HG03139 (cell line): ENCODE results near the gene MFAP2.
"Not testable (repeated sequence)": the region's sequence is repeated elsewhere in the genome, so short reads cannot be mapped to it uniquely, and the experiment has no call there.

Source experiments
- ATAC-seq: cut with Tn5 transposase; IDR thresholded peaks from one replicate; pipeline ENCODE4 v1.9.1; 2021; ENCODE audit not compliant: unreplicated experiment

The MFAP2 gene

DNA sequence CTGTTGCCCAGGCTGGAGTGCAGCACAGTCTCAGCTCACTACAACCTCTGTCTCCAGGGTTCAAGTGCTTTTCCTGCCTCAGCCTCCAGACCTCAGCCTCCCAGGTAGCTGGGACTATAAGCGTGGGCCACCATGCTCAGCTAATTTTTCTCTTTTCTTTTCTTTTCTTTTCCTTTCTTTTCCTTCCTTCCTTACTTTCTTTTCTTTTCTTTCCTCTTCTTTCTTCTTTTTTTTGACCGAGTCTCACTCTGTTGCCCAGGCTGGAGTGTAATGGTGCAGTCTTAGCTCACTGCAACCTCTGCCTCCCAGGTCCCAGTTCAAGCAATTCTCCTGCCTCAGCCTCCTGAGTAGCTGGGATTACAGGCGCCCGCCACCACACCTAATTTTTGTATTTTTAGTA is 16.3 kb downstream of the MFAP2 start:
- ATAC-seq, result not testable (repeated sequence)

DNA sequence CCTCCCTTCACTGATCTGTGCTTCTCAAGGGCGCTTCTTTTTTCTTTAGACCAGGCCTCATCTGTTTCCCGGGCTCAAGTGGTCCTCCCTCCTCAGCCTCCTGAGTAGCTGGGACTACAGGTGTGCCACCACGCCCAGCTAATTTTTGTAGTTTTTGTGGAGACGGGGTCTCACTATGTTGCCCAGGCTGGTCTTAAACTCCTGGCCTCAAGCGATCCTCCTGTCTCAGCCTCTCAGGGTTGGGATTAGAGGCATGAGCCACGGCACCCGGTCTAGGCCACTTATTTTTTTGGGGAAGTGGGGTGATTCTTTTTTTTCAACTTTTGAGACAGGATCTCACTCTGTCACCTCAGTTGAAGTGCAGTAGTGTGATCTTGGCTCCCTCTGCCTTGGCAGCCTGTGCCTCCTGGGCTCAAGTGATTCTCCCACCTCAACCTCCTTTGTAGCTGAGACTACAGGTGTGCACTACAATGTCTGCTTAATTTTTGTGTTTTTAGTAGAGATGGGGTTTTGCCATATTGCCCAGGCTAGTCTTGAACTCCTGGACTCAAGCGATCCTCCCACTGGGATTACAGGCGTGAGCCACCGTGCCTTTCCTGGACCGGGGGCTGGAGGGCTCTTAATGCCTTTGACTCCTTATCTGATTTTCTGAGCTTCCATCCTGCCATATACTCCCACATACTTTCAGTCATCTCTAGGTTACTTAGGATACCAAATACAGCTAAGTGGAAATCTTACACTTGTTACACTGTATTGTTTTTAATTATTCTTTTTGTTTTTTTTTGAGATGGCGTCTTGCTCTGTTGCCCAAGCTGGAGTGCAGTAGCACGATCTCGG is 18.9 kb downstream of the MFAP2 start:
- ATAC-seq, result no peak

DNA sequence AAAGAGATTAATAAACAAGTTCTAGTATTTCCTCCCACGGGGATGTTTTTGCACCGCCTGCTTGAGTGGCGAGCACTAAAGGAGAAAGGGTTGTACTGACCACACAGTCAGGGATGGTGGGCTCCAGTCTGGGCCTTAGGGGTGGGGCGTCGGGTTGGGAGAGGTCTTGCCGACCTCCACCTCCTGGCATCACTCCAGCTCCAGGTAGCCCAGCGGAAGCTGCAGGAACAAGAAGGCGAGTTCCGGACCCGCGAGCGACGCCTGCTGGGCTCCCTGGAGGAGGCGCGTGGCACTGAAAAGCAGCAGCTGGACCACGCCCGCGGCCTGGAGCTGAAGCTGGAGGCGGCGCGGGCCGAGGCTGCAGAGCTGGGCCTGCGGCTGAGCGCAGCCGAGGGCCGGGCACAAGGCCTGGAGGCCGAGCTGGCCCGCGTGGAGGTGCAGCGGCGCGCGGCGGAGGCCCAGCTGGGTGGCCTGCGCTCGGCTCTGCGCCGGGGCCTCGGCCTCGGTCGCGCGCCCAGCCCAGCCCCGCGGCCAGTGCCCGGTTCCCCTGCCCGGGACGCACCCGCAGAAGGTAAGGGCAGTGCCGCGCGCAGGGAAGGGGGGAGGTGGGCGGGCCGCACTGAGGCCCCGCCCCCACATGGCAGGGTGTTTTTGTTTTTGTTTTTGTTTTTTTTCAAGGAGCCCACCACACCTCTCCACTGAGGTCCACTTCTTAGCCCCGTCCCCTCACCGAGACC is 19.7 kb downstream of the MFAP2 start:
- ATAC-seq, result no peak

DNA sequence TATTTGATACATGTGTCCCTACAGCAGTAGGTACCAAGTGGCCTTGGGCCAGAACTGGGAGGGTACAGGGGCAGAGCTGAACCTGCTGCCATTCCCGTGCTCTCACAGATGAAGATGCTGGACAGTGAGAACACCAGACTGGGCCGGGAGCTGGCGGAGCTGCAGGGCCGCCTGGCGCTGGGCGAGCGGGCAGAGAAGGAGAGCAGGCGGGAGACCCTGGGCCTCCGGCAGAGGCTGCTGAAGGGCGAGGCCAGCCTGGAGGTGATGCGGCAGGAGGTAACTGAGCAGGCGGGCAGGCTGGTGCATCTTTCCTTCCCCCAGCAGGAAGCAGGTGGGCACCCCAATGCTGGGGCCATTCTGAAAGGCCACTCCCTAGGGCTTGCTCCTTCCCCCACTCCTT is 21.9 kb downstream of the MFAP2 start:
- no peak for ATAC-seq

DNA sequence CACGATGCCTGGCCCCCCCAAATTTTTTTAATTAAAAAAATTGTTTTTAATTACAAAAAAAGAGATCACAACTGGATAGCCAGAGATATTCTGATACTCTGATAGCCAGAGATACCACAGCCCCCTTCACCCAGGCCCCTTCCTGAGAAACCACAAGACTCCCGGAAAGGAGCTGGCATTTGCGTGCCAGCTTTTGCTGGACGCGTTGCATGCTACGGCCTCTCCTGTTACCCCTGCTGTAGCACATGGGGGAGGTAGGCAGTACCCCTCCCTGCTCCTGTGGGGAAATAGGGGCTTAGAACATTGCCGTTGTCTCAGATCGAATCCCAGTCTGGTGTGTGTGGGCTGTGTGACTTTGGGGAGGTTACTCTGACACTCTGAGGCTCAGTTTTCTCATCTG is 22.7 kb downstream of the MFAP2 start:
- no peak for ATAC-seq

DNA sequence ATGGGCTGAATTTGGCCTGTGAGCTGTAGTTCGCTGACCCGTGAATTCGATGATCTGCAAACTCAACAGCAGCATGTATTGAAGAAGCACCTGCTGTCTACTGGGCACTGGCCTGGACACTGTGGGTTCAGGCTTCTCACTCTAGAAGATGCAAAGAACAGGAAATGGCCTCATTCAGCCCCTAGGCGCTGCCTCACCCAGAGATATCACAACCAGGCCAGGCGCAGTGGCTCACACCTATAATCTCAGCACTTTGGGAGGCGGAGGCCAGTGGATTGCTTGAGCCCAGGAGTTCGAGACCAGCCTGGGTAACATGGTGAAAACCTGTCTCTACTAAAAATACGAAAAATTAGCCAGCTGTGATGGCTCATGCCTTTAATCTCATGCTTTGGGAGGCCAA is 23.6 kb downstream of the MFAP2 start:
- ATAC-seq, result no peak

DNA sequence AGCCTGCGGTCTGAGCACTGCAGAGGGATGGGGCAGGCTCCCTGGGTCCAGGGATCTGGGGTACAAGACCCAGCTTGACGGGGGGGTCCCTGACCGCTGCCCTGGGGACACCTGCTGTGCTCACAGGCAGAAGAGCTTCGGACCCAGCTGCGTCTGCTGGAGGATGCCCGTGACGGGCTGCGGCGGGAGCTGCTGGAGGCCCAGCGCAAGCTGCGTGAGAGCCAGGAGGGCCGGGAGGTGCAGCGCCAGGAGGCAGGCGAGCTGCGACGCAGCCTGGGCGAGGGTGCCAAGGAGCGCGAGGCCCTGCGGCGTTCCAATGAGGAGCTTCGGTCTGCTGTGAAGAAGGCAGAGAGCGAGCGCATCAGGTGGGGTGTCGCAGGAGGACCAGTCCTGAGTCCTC is 25.2 kb downstream of the MFAP2 start:
- ATAC-seq, result no peak

DNA sequence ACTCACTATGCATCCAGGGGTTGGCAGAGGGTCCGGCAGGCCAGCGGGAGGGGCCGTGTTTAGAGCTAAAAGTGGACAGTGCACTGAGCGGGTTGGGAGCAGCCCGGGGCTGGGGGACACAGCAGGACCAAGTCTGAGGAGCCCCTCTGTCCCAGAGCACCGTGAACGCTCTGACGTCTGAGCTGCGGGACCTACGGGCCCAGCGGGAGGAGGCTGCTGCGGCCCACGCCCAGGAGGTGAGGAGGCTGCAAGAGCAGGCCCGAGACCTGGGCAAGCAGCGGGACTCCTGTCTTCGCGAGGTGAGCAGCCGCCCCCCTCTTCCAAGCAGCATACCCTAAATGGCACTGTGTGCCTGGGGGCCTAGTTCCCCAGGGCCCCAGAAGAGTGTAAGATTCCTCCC is 25.8 kb downstream of the MFAP2 start:
- no peak for ATAC-seq

DNA sequence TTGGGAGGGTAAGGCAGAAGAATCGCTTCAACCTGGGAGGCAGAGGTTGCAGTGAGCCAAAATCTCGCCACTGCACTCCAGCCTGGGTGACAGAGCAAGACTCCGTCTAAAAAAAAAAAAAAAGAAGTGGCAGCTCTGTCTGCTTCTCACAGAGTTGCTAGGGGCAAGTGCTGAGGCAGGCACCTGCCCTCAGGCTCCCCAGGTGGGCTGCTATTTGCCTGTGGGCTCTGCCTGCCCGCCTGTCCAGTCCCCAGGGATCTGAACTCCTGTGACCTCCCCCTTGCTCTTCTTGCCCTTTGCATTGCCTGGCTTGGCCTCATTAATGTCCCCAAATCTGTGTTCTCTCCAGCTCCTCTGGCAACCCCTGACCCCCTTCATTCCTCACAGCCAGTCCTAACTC is 28.0 kb downstream of the MFAP2 start:
- not testable (repeated sequence) for ATAC-seq

DNA sequence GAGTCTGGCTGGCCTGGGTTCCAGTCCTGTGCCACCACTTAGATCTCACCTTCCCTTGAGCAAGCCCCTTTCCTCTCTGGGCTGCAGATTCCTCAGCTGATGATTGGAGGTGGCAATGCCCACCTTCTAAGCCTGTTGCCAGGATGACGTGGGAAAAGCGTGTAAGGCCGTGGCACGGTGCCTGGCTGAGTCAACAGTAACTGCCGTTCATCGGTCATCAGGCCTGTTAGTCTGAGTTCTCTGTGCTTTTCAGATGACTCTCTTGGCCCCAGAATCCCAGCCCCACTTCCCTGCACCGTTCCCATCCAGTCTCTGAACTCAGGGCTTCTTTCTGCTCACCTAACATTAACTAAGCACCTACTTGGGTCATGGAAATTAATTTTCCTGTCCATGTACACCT is 31.4 kb downstream of the MFAP2 start:
- not testable (repeated sequence) for ATAC-seq

DNA sequence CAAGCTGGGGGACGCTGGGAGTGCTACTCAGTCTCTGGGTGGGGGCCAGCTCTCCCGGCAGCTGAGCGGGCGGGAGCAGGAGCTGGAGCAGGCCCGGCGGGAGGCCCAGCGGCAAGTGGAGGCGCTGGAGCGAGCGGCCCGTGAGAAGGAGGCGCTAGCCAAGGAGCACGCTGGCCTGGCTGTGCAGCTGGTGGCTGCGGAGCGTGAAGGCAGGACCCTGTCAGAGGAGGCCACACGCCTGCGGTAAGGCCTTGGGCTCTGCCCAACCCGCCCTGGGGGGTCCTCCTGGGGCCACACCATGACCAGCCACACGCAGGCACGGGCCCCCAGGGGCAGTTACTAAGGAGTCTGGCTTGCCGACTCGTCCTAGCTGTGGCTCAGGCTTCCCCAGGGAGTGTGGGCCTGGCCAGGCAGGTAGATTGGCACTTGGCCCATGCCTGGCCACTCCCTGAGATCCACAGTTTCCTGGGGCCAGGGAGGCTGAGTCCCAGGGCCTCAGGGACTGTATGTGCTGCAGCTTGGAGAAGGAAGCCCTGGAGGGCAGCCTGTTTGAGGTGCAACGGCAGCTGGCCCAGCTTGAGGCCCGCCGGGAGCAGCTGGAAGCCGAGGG is 32.0 kb downstream of the MFAP2 start:
- ATAC-seq, result not testable (repeated sequence)

DNA sequence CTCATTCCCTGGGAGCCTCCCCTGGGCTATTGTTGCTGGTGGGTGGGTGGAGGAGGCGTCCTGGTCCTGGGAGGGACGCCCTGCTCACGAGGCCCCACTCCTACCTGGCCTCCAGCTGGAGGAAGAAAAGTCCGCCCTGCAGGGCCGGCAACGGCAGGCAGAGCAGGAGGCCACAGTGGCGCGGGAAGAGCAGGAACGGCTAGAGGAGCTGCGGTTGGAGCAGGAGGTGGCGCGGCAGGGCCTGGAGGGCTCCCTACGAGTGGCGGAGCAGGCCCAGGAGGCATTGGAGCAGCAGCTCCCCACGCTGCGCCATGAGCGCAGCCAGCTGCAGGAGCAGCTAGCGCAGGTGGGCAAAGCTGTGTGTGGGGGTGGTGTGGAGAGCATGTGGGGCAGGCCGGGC is 33.8 kb downstream of the MFAP2 start:
- ATAC-seq, result no peak

DNA sequence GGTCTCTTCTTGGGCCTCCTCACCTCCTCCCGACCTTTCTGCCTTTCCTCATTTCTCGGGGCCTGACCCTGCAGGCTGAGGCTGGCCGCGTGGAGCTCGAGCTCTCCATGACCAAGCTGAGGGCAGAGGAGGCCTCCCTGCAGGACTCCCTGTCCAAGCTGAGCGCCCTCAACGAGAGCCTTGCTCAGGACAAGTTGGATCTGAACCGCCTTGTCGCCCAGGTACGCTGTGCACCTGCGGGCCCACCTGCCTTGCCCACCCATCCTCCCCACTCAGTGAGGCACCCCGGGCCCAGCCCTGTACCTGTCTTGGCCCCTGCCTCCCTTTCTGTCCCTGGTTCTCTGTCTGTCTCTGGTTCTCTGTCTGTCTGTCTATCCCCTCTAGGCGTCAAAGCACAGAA is 34.2 kb downstream of the MFAP2 start:
- not testable (repeated sequence) for ATAC-seq

DNA sequence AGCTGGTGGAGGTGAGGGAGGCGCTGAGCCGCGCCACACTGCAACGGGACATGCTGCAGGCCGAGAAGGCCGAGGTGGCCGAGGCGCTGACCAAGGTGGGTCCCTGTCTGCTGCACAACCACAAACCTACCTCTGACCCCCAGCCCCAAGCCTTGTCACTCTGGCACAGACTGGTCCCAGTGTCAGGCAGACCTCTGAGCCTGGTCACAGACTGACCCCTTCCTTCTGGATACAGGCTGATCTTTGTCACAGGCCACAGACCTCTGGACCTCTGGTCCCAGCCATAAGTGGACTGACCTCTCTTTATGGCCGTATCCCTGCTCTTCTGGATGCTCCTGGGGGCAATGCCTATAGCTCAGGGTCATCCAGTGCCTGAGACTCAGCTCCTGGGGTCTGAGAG is 34.9 kb downstream of the MFAP2 start:
- not testable (repeated sequence) for ATAC-seq

DNA sequence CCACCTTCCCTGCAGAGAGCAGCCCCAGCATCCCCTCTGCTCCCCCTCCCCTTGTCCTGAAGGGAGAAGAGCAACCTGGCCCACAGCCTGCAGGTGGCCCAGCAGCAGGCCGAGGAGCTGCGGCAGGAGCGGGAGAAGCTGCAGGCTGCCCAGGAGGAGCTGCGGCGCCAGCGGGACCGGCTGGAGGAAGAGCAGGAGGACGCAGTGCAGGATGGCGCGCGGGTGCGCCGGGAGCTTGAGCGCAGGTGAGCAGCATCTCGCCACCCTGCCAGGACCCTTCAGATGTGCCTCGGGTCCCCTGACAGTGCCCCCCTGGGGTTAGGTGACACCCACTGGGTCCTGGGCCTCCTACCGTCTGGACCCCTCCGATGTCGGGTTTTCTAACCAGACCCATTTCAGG is 36.4 kb downstream of the MFAP2 start:
- no peak for ATAC-seq

DNA sequence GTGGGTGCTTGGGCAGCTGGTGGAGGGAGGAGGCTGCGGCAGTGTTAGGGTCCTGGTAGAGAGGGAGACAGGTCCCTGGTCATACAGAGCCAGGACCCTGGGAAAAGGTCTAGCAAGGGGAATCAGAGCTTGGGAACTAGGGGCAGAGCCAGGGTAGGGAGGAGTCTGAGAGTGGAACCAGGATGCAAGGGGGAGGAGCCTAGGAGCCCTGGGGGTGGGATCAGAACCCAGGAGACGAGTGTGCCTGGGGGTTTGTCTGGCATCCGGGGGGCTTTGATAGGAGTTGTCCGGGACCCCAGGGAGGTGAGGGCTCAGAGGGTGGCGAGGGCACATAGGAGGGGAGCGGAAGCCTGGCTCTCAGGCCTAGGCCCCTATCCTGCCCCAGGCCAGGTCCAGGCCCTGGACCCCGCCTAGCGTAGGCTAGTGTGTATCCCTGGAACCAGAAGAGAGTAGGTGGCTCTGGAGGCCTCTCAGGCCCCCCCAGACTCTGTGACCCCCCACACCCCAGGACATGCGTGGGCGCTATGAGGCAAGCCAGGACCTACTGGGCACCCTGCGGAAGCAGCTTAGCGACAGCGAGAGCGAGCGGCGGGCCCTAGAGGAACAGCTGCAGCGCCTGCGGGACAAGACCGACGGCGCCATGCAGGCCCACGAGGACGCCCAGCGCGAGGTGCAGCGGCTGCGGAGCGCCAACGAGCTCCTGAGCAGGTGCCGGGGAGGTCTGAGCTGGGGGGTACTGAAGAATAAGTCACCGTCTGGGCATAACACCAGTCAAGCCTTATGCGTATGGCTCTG is 40.8 kb downstream of the MFAP2 start:
- ATAC-seq, result not testable (repeated sequence)

DNA sequence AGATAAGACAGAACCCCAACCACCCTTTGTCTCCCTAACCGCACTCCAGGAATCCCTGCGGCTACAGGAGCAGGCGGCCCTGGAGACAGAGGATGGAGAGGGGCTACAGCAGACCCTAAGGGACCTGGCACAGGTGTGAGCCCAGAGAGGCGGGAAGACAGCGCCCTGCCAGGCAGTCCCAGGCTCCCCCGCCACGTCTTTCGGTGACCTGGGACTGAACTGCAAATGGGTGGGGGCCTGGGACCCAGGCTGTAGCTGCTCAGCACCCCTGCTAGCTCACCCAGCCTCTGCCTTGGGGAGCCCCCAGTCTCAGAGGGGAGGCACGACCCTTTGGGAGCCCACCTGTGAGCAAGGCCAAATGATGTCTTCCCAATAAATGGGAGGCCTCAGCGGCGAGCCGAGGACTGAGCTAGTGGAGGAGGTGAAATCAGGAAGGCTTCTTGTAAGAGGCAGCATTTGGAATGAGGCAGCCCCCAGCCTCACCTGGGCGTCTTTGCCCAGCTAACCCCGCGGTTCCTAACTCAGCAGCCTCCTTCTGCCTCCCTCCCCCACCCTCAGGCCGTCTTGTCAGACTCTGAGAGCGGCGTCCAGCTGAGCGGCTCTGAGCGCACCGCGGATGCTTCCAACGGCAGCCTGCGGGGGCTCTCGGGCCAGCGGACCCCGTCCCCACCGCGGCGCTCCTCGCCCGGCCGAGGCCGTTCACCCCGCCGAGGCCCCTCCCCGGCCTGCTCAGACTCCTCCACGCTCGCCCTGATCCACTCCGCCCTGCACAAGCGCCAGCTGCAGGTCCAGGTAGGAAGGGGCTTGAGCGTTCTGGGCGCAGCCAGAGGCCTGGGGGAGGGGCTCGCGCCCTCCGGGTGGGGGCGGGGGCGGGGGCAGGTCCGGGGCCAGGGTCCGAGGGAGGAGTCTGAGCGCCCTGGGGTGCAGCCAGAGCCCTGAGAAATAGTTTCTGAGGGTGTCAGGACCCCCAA is 41.8 kb downstream of the MFAP2 start:
- no peak for ATAC-seq

DNA sequence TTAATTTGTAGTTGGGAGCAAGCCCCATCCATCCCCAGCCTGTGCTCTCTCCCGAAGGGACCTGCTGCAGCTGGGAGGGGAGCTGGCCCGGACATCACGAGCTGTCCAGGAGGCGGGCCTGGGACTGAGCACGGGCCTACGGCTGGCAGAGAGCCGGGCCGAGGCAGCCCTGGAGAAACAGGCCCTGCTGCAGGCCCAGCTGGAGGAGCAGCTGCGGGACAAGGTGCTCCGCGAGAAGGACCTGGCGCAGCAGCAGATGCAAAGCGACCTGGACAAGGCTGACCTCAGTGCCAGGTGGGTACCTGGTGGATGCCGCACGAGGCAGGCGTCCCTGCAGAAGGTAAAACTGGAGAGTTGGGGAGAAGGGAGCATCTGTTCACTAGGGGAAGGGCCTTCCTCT is 43.8 kb downstream of the MFAP2 start:
- ATAC-seq, result not testable (repeated sequence)

DNA sequence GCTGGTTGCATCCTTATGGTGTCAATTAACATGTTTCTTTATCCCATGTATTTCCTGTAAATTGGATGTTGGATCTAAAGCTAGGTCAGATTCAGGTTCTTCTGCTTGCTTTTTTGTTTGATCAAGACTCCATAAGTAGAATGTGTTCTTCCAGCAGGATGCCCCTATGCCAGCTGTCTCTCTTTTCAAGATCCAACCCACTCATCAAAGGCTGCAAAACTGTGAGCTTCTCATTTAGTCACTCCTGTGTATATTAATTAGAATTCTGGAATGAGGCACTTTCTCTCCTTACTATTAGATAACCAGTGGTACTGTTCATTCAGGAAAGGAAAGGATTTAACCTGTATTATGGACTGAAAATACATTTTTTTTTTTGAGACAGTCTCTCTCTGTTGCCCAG is 46.5 kb downstream of the MFAP2 start:
- not testable (repeated sequence) for ATAC-seq
